HCT116 (cell line): ENCODE results near the gene C4orf54. TPM values are rescaled to one million over a fixed set of nuclear protein-coding genes. Genes with fewer than 3 reads are reported as not detected.

Experiments
- ATAC-seq: fragments of 200-7000 bp; cut with Tn5 transposase; 2 replicates; pipeline ENCODE4 v1.9.1; 2020; ENCODE audit warnings: mild to moderate bottlenecking, moderate library complexity
- BruUV-seq: library from RNA; stranded (reverse); fragments of 400-500 nt; replicated peaks from 2 replicates; lab custom pipeline; 2021; lab: Mats Ljungman, UMichigan
- CTCF ChIA-PET: fragments of 300-600 bp; sonication (Branson Sonifier 250); formaldehyde crosslinking; loops from one replicate; lab custom pipeline; 2021; ENCODE audit warnings: antibody characterized with exemption; lab: Charles Lee
- POLR2A ChIA-PET: fragments of 300-600, 350-600 bp; sonication (Branson Sonifier 250); formaldehyde crosslinking; loops from one replicate; lab custom pipeline; 2021; ENCODE audit warnings: antibody characterized with exemption; lab: Charles Lee
- RAD21 ChIA-PET, 2 experiments: fragments of 300-600 bp; sonication (Branson Sonifier 250); formaldehyde crosslinking; loops; one replicate each; lab custom pipeline; 2023; ENCODE audit warnings: low total read pairs in 2 of 2; ENCODE audit not compliant: uncharacterized antibody in 2 of 2, unreplicated experiment in 2 of 2, low non-redundant PET in 1 of 2; lab: Charles Lee
- DNase-seq: peaks from one replicate; pipeline ENCODE4 v3.0.0-alpha.2; 2010; ENCODE audit warnings: low read depth, low spot score
- H2AFZ ChIP-seq: fragments of 200-600 bp; shearing (Covaris generic), sonication (generic); 2 replicates; pipeline ENCODE4 v1.6.1; 2017; ENCODE audit warnings: low read depth, mixed run types, mixed read lengths, antibody characterized with exemption, low read length; ENCODE audit not compliant: poor library complexity, severe bottlenecking
- H3K27ac ChIP-seq: 2 replicates; pipeline ENCODE4 v1.5.1; 2012; ENCODE audit warnings: low read depth, low read length
- H3K27me3 ChIP-seq: fragments of 200-600 bp; sonication (generic); 2 replicates; pipeline ENCODE4 v1.6.1; 2016; ENCODE audit warnings: mixed run types, low read length, mixed read lengths; ENCODE audit not compliant: insufficient read depth
- H3K36me3 ChIP-seq, 2 experiments: fragments of 200-500 bp in 1 of 2; fragments of 200-600 bp in 1 of 2; sonication (Bioruptor generic) in 1 of 2; sonication (generic) in 1 of 2; 2 replicates each; pipeline versions ENCODE4 v1.5.1 to v1.6.1; 2014 to 2016; ENCODE audit warnings: low read length in 2 of 2, inconsistent platforms in 1 of 2, mixed read lengths in 1 of 2, mixed run types in 1 of 2; ENCODE audit not compliant: insufficient read depth in 2 of 2, control insufficient read depth in 1 of 2
- H3K4me1 ChIP-seq, 2 experiments: fragments of 200-600 bp in 1 of 2; sonication (generic) in 1 of 2; 2 replicates each; pipeline versions ENCODE4 v1.5.1 to v1.6.1; 2012 to 2017; ENCODE audit warnings: low read length in 2 of 2, inconsistent platforms in 1 of 2, mild to moderate bottlenecking in 1 of 2, mixed read lengths in 1 of 2, mixed run types in 1 of 2, moderate library complexity in 1 of 2; ENCODE audit not compliant: insufficient read depth in 2 of 2, control insufficient read depth in 1 of 2
- H3K4me2 ChIP-seq: fragments of 200-600 bp; sonication (generic); 2 replicates; pipeline ENCODE4 v1.6.1; 2017; ENCODE audit warnings: mixed run types, low read length, mixed read lengths
- H3K4me3 ChIP-seq, 2 experiments: fragments of 200-600 bp in 1 of 2; sonication (generic) in 1 of 2; replicated peaks in 1 of 2; 2 replicates each; pipeline ENCODE4 v1.5.1; 2011 to 2016; ENCODE audit warnings: low read length in 2 of 2, control low read depth in 1 of 2, low read depth in 1 of 2, mild to moderate bottlenecking in 1 of 2, mixed read lengths in 1 of 2, mixed run types in 1 of 2
- H3K79me2 ChIP-seq: fragments of 200-600 bp; sonication (generic); 2 replicates; pipeline ENCODE4 v1.6.1; 2017; ENCODE audit warnings: mild to moderate bottlenecking, mixed run types, low read length, moderate library complexity, mixed read lengths; ENCODE audit not compliant: insufficient read depth
- H3K9ac ChIP-seq: fragments of 200-600 bp; sonication (generic); 2 replicates; pipeline ENCODE4 v1.6.1; 2016; ENCODE audit warnings: low read length, mixed read lengths
- H3K9me2 ChIP-seq: fragments of 200-600 bp; sonication (generic), shearing (Covaris generic); 2 replicates; pipeline ENCODE4 v1.6.1; 2017; ENCODE audit warnings: mixed run types, mild to moderate bottlenecking, moderate library complexity; ENCODE audit not compliant: insufficient read depth
- H3K9me3 ChIP-seq, 2 experiments: fragments of 200-500 bp in 1 of 2; fragments of 200-600 bp in 1 of 2; sonication (Bioruptor generic) in 1 of 2; sonication (generic) in 1 of 2; 2 replicates each; pipeline ENCODE4 v1.6.1; 2014 to 2017; ENCODE audit warnings: low read length in 2 of 2, mixed read lengths in 2 of 2, inconsistent platforms in 1 of 2, low read depth in 1 of 2, mild to moderate bottlenecking in 1 of 2, mixed run types in 1 of 2, moderate library complexity in 1 of 2; ENCODE audit not compliant: control insufficient read depth in 1 of 2, insufficient read depth in 1 of 2
- H4K20me1 ChIP-seq: fragments of 200-600 bp; sonication (generic), shearing (Covaris generic); 2 replicates; pipeline ENCODE4 v1.6.1; 2017; ENCODE audit warnings: mixed run types, mild to moderate bottlenecking, moderate library complexity; ENCODE audit not compliant: insufficient read depth
- ATF3 ChIP-seq: IDR thresholded peaks from 2 replicates; pipeline ENCODE4 v1.6.1; 2012
- CBX3 ChIP-seq: IDR thresholded peaks from 2 replicates; pipeline ENCODE4 v1.6.1; 2012; ENCODE audit warnings: low read depth
- CTCF ChIP-seq, 3 experiments: fragments of 200-600 bp in 1 of 3; sonication (generic) in 1 of 3; IDR thresholded peaks in 2 of 3; conservative IDR thresholded peaks in 1 of 3; 2 replicates each; pipeline ENCODE4 v1.5.1; 2012 to 2017; ENCODE audit warnings: low read depth in 2 of 3, low read length in 2 of 3, antibody characterized with exemption in 1 of 3, borderline replicate concordance in 1 of 3, control low read depth in 1 of 3, mild to moderate bottlenecking in 1 of 3, mixed read lengths in 1 of 3, mixed run types in 1 of 3, moderate library complexity in 1 of 3; ENCODE audit not compliant: insufficient read depth in 1 of 3
- EGR1 ChIP-seq: IDR thresholded peaks from 2 replicates; pipeline ENCODE4 v1.6.1; 2012; ENCODE audit warnings: low read depth
- ELF1 ChIP-seq: IDR thresholded peaks from 2 replicates; pipeline ENCODE4 v1.6.1; 2012; ENCODE audit warnings: low read depth, borderline replicate concordance
- EZH2phosphoT487 ChIP-seq: fragments of 200-600 bp; IDR thresholded peaks from 2 replicates; pipeline ENCODE4 v1.6.1; 2018; ENCODE audit warnings: antibody characterized with exemption, borderline replicate concordance
- FOSL1 ChIP-seq: IDR thresholded peaks from 2 replicates; pipeline ENCODE4 v1.6.1; 2012; ENCODE audit warnings: low read depth
- JUND ChIP-seq: IDR thresholded peaks from 2 replicates; pipeline ENCODE4 v1.6.1; 2012
- MAX ChIP-seq: IDR thresholded peaks from 2 replicates; pipeline ENCODE4 v1.6.1; 2012
- POLR2A ChIP-seq: IDR thresholded peaks from 2 replicates; pipeline ENCODE4 v1.7.0; 2011; ENCODE audit warnings: borderline replicate concordance; ENCODE audit not compliant: insufficient read depth, insufficient read length; ENCODE audit errors: extremely low read depth
- POLR2AphosphoS5 ChIP-seq: IDR thresholded peaks from 2 replicates; pipeline ENCODE4 v1.6.1; 2011; ENCODE audit warnings: mild to moderate bottlenecking, low read depth, low read length, moderate library complexity
- REST ChIP-seq: IDR thresholded peaks from 2 replicates; pipeline ENCODE4 v1.6.1; 2012; ENCODE audit warnings: low read depth
- SIN3A ChIP-seq: IDR thresholded peaks from 2 replicates; pipeline ENCODE4 v1.6.1; 2012; ENCODE audit warnings: low read depth
- SP1 ChIP-seq: IDR thresholded peaks from 2 replicates; pipeline ENCODE4 v1.6.1; 2012; ENCODE audit warnings: low read depth
- SRF ChIP-seq: IDR thresholded peaks from 2 replicates; pipeline ENCODE4 v1.6.1; 2012; ENCODE audit warnings: low read depth
- TCF7L2 ChIP-seq: IDR thresholded peaks from 2 replicates; pipeline ENCODE4 v1.7.0; 2011; ENCODE audit warnings: borderline replicate concordance, inconsistent platforms; ENCODE audit not compliant: insufficient read depth, insufficient read length; ENCODE audit errors: extremely low read depth
- YY1 ChIP-seq: IDR thresholded peaks from 2 replicates; pipeline ENCODE4 v1.6.1; 2011; ENCODE audit warnings: low read length, low read depth, moderate library complexity, mild to moderate bottlenecking; ENCODE audit not compliant: insufficient replicate concordance; ENCODE audit errors: extremely low read depth
- ZBTB33 ChIP-seq: IDR thresholded peaks from 2 replicates; pipeline ENCODE4 v1.6.1; 2011; ENCODE audit warnings: mild to moderate bottlenecking, low read length, moderate library complexity; ENCODE audit not compliant: insufficient replicate concordance; ENCODE audit errors: extremely low read depth
- ZFX ChIP-seq: fragments of 450-650 bp; IDR thresholded peaks from 2 replicates; pipeline ENCODE4 v1.6.1; 2017
- ZNF274 ChIP-seq: fragments of 200-500 bp; sonication (Bioruptor generic); IDR thresholded peaks from 2 replicates; pipeline ENCODE4 v1.6.1; 2014; ENCODE audit warnings: mild to moderate bottlenecking, low read depth, low read length, inconsistent platforms
- intact Hi-C: fragments of 100-400 bp; cut with micrococcal nuclease; formaldehyde crosslinking; loops from 2 replicates; pipeline ENCODE4 v1.10.0; 2022
- total RNA-seq: library from RNA; stranded (reverse); gene quantifications from one replicate; pipeline ENCODE4 v1.2.1, GENCODE V29; 2021; ENCODE audit not compliant: unreplicated experiment

The C4orf54 gene
- total RNA-seq, 1 experiment from 2014 or later = not detected

GRCh38 chr4:99651016-99651769, 6.4 kb downstream of the C4orf54 start:
- no peak overlapping the region for H3K27ac ChIP-seq
- no peaks in the 10 kb centered on the region for H3K27me3 ChIP-seq
- H4K20me1 ChIP-seq = no peaks in the 10 kb centered on the region
- no peak overlapping the region for H2AFZ ChIP-seq
- peaks cover 0 to 5% of the 10 kb centered on the region in 2 experiments; a peak in 2 of 4 replicates for H3K4me1 ChIP-seq
- no peaks in the 10 kb centered on the region for H3K79me2 ChIP-seq
- ChIA-PET POLR2A (no interaction called here), RAD21 (no interaction called here), CTCF (no interaction called here)
- TF ChIP-seq EZH2phosphoT487 (no peak), SIN3A (no peak), ZFX (no peak), POLR2A (no peak), FOSL1 (no peak), ZBTB33 (no peak), ATF3 (no peak), JUND (no peak), CBX3 (no peak), CTCF (IDR thresholded peaks at IDR 0.05 in 2 of 3, conservative IDR thresholded peaks at IDR 0.05 in 1 of 3; ENCODE audit: borderline replicate concordance in 1 of 3, insufficient read depth in 1 of 3, low read depth in 2 of 3, low read length in 2 of 3) (no peak), TCF7L2 (no peak), YY1 (no peak), SP1 (no peak), MAX (no peak), POLR2AphosphoS5 (no peak), SRF (no peak), ELF1 (no peak), ZNF274 (no peak), REST (no peak), EGR1 (no peak)
- intact Hi-C loops = no loop called here
- no peak overlapping the region for H3K4me2 ChIP-seq
- H3K9ac ChIP-seq = no peak overlapping the region
- ATAC-seq = no peak
- H3K9me3 ChIP-seq = no peaks in the 10 kb centered on the region
- no TSS peak for BruUV-seq
- H3K36me3 ChIP-seq = no peaks in the 10 kb centered on the region
- H3K4me3 ChIP-seq = no peak overlapping the region
- H3K9me2 ChIP-seq = no peaks in the 10 kb centered on the region
- DNase-seq = no peak
